GM12891 (cell line): ENCODE data around the gene IFNL2.

Experiments used
- POLR2A ChIP-seq: IDR thresholded peaks from 2 replicates; pipeline ENCODE4 v1.6.1; 2011; ENCODE audit warnings: low read depth, low read length, control low read depth
- POLR2AphosphoS5 ChIP-seq: IDR thresholded peaks from 2 replicates; pipeline ENCODE4 v1.6.1; 2011; ENCODE audit warnings: low read depth, low read length, control low read depth
- SPI1 ChIP-seq: IDR thresholded peaks from 2 replicates; pipeline ENCODE4 v1.6.1; 2011; ENCODE audit warnings: low read depth, low read length, control low read depth
- TAF1 ChIP-seq: IDR thresholded peaks from 2 replicates; pipeline ENCODE4 v1.6.1; 2011; ENCODE audit warnings: low read depth, low read length, control low read depth

GRCh38 chr19:39236527-39236926 is 31.7 kb upstream of the IFNL2 start:
- no peak for TF ChIP-seq POLR2AphosphoS5
- TF ChIP-seq POLR2A: no peak
- TF ChIP-seq SPI1: no peak
- TF ChIP-seq TAF1: no peak
